B cell (primary cell): ENCODE data around the gene DNAH12. TPM values are rescaled to one million over a fixed set of nuclear protein-coding genes. Genes with fewer than 3 reads are reported as not detected.

ENCODE experiments used
- ATAC-seq: fragments of 200-7000 bp; cut with Tn5 transposase; one replicate; pipeline ENCODE4 v1.10.0; 2021; ENCODE audit warnings: low read depth, mild to moderate bottlenecking, moderate number of reproducible peaks, moderate library complexity
- CTCF ChIA-PET: fragments of 350-600 bp; sonication (Branson Sonifier 250); formaldehyde crosslinking; loops from one replicate; lab custom pipeline; 2021; ENCODE audit warnings: antibody characterized with exemption, inconsistent platforms; lab: Charles Lee
- POLR2A ChIA-PET: fragments of 350-600 bp; sonication (Branson Sonifier 250); formaldehyde crosslinking; loops from one replicate; lab custom pipeline; 2021; ENCODE audit warnings: antibody characterized with exemption; lab: Charles Lee
- DNase-seq: peaks from one replicate; pipeline ENCODE4 v3.0.0; 2013
- H2AFZ ChIP-seq: 2 replicates; pipeline ENCODE4 v1.6.1; 2012; ENCODE audit warnings: mild to moderate bottlenecking, low read depth, low read length; ENCODE audit not compliant: insufficient read depth, poor library complexity, severe bottlenecking
- H3K27ac ChIP-seq, 2 donors: 1 replicate in 1 of 2; 2 replicates in 1 of 2; pipeline ENCODE4 v1.5.1; 2012 to 2013; ENCODE audit warnings: low read length in 2 of 2, mild to moderate bottlenecking in 2 of 2, moderate library complexity in 1 of 2
- H3K27me3 ChIP-seq, 4 experiments: fragments of 200-600 bp in 1 of 4; sonication (generic) in 1 of 4; replicated peaks in 1 of 4; 1 replicate in 2 of 4; 2 replicates in 2 of 4; pipeline versions ENCODE4 v1.6.1 to v1.7.0; 2013 to 2016; ENCODE audit warnings: low read length in 3 of 4, mild to moderate bottlenecking in 2 of 4, mixed read lengths in 1 of 4, moderate library complexity in 1 of 4; ENCODE audit not compliant: insufficient read depth in 4 of 4, control insufficient read depth in 3 of 4; ENCODE audit errors: control extremely low read depth in 1 of 4
- H3K36me3 ChIP-seq, 2 experiments: replicated peaks in 1 of 2; 1 replicate in 1 of 2; 2 replicates in 1 of 2; pipeline versions ENCODE4 v1.6.1 to v1.7.1; 2013; ENCODE audit warnings: low read length in 1 of 2; ENCODE audit not compliant: insufficient read depth in 2 of 2, control insufficient read depth in 1 of 2; ENCODE audit errors: control extremely low read depth in 1 of 2, extremely low read depth in 1 of 2
- H3K4me1 ChIP-seq, 2 donors: fragments of 200-600 bp in 1 of 2; sonication (generic) in 1 of 2; 1 replicate in 1 of 2; 2 replicates in 1 of 2; pipeline versions ENCODE4 v1.5.1 to v1.6.1; 2013 to 2017; ENCODE audit warnings: low read length in 2 of 2; ENCODE audit not compliant: control insufficient read depth in 2 of 2, insufficient read depth in 2 of 2
- H3K4me2 ChIP-seq: replicated peaks from 2 replicates; pipeline ENCODE3; 2012; ENCODE audit warnings: mild to moderate bottlenecking, low read depth, low read length; ENCODE audit not compliant: poor library complexity, severe bottlenecking
- H3K4me3 ChIP-seq, 5 experiments: fragments of 200-600 bp in 1 of 5; sonication (generic) in 1 of 5; 1 replicate in 3 of 5; 2 replicates in 2 of 5; pipeline versions ENCODE4 v1.5.1 to v1.7.0; 2011 to 2016; ENCODE audit warnings: low read length in 4 of 5, mild to moderate bottlenecking in 4 of 5, low read depth in 2 of 5, control low read depth in 1 of 5, moderate library complexity in 1 of 5; ENCODE audit not compliant: insufficient read depth in 1 of 5; ENCODE audit errors: control extremely low read depth in 1 of 5, extremely low read depth in 1 of 5
- H3K79me2 ChIP-seq: fragments of 200-600 bp; sonication (generic); one replicate; pipeline ENCODE4 v1.6.0; 2016; ENCODE audit warnings: low read length; ENCODE audit not compliant: control insufficient read depth, insufficient read depth
- H3K9ac ChIP-seq: fragments of 200-600 bp; sonication (generic); 2 replicates; pipeline ENCODE4 v1.6.1; 2017; ENCODE audit warnings: mild to moderate bottlenecking, low read length, moderate library complexity
- H3K9me3 ChIP-seq, 3 donors: one replicate each; pipeline versions ENCODE4 v1.6.1 to v1.7.1; 2013; ENCODE audit warnings: low read length in 2 of 3; ENCODE audit not compliant: control insufficient read depth in 2 of 3, insufficient read depth in 1 of 3; ENCODE audit errors: control extremely low read depth in 1 of 3
- H4K20me1 ChIP-seq: 2 replicates; pipeline ENCODE4 v1.6.0; 2012; ENCODE audit warnings: mild to moderate bottlenecking, low read length; ENCODE audit not compliant: insufficient read depth, control insufficient read depth, poor library complexity, severe bottlenecking
- H3K27ac Mint-ChIP-seq: one replicate; pipeline ENCODE4 v1.8.0; 2021; ENCODE audit warnings: mixed read lengths
- H3K27me3 Mint-ChIP-seq: one replicate; pipeline ENCODE4 v1.8.0; 2021; ENCODE audit warnings: mixed read lengths
- H3K4me1 Mint-ChIP-seq: one replicate; pipeline ENCODE4 v1.8.0; 2021; ENCODE audit warnings: mixed read lengths
- H3K4me3 Mint-ChIP-seq: one replicate; pipeline ENCODE4 v1.8.0; 2021; ENCODE audit warnings: mixed read lengths
- H3K9me3 Mint-ChIP-seq: one replicate; pipeline ENCODE4 v1.8.0; 2022; ENCODE audit warnings: mixed read lengths; ENCODE audit not compliant: insufficient read depth
- EZH2 ChIP-seq: IDR thresholded peaks from 2 replicates; pipeline ENCODE4 v1.6.1; 2012; ENCODE audit warnings: borderline replicate concordance, low read depth, mild to moderate bottlenecking, moderate library complexity, low read length; ENCODE audit not compliant: insufficient read depth, poor library complexity, severe bottlenecking
- WGBS: methylation state at CpG from one replicate; pipeline ENCODE4 v1.1.5; 2013; ENCODE audit warnings: missing lambda C conversion rate; ENCODE audit not compliant: insufficient coverage; 5-methylcytosine and 5-hydroxymethylcytosine counted together
- intact Hi-C: fragments of 100-400 bp; cut with micrococcal nuclease; formaldehyde crosslinking; loops from one replicate; pipeline ENCODE4 v1.10.0; 2022
- polyA plus RNA-seq: library from polyadenylated mRNA; depleted of rRNA; stranded (reverse); fragments of >200 nt; gene quantifications from 2 replicates; pipeline ENCODE4 v1.2.3, GENCODE V29; 2012
- total RNA-seq, 2 donors: library from RNA; stranded (reverse); fragments of 120-200 nt in 1 of 2; gene quantifications; 1 replicate in 1 of 2; 2 replicates in 1 of 2; pipeline versions ENCODE4 v1.2.3 to v1.2.4, GENCODE V29; 2013 to 2022
- TF ChIP-seq, protein P1 (sequence below): fragments of 200-600 bp; IDR thresholded peaks from one replicate; pipeline ENCODE4 v1.8.0; 2022; ENCODE audit warnings: antibody characterized with exemption, mild to moderate bottlenecking

The DNAH12 gene
- total and polyA plus RNA-seq, 2 donors (not counting 1 experiment from before 2014, with no cell fraction given) = 0.09 to 0.17 TPM

DNA sequence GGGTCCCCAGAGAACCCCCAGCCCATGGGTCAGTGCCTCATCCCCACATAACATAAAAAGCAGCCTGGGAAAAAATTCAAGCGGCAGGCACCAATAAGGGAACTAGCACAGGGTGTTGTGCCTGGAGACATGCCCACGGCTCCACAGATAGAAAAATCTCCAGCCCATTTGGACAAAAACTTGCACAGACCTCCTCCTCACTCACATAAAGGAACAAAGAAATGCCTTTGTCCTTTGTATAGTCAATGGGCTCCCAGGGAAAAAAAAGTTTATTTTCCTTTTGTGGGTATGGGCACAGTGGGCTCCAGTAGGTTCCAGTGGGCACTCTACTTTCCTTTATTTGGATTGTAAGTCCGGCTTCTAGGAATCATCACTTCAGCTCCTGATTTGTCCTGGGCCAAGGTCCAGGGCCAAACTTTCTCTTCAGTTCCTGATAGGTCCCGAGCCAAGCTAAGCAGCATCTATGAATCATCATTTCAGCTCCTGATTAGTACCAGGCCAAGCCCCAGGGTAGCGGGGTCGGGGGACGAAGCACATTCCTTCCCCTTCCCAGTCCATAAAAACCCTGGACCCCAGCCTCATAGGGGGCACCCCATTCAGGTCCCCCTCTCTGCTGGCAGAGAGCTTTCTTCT lies 1.6 kb upstream of the DNAH12 start:
- Histone ChIP-seq H3K9me3 (no peaks in the 10 kb centered on the region), H3K4me1 (peaks cover 11 to 14% of the 10 kb centered on the region in 2 donors), H3K27ac (no peak overlapping the region), H2AFZ (no peak overlapping the region), H3K27me3 (no peaks in the 10 kb centered on the region), H3K36me3 (no peaks in the 10 kb centered on the region), H3K79me2 (no peaks in the 10 kb centered on the region), H3K9ac (no peak overlapping the region), H3K4me2 (no peak overlapping the region), H3K4me3 (no peak overlapping the region), H4K20me1 (no peaks in the 10 kb centered on the region)
- H3K4me1 Mint-ChIP-seq = peaks cover 11% of the 10 kb centered on the region
- no peaks in the 10 kb centered on the region for H3K27me3 Mint-ChIP-seq
- H3K27ac Mint-ChIP-seq = no peak overlapping the region
- DNase-seq = no peak
- ChIA-PET POLR2A (no interaction called here), CTCF (no interaction called here)
- no peaks in the 10 kb centered on the region for H3K9me3 Mint-ChIP-seq
- no peak for ATAC-seq
- intact Hi-C loops = no loop called here
- WGBS = 98% methylated on average over 4 of the region's 7 CpGs
- TF ChIP-seq, protein P1, sequence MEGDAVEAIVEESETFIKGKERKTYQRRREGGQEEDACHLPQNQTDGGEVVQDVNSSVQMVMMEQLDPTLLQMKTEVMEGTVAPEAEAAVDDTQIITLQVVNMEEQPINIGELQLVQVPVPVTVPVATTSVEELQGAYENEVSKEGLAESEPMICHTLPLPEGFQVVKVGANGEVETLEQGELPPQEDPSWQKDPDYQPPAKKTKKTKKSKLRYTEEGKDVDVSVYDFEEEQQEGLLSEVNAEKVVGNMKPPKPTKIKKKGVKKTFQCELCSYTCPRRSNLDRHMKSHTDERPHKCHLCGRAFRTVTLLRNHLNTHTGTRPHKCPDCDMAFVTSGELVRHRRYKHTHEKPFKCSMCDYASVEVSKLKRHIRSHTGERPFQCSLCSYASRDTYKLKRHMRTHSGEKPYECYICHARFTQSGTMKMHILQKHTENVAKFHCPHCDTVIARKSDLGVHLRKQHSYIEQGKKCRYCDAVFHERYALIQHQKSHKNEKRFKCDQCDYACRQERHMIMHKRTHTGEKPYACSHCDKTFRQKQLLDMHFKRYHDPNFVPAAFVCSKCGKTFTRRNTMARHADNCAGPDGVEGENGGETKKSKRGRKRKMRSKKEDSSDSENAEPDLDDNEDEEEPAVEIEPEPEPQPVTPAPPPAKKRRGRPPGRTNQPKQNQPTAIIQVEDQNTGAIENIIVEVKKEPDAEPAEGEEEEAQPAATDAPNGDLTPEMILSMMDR = no peak
- TF ChIP-seq EZH2 = no peak
- no peak overlapping the region for H3K4me3 Mint-ChIP-seq

DNA sequence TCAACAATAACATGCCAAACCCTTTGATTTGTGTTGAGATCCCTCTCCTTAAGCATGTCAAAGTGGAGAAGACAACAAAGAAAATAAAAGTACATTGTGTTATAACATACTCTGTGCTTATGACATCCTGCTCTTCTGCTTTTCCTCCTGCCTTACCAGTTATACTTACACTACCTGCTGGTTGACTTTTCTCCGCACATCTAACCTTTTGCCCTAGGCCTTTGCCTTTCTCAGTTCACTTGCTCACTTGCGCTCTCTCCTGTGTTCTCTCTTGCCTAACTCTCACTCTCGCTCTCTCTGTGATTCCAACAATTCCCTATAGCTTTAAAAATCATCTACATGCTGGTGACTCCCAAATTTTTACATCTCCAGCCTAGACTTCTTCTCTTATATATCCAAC lies 5.7 kb downstream of the DNAH12 start:
- Mint-ChIP-seq H3K27ac (no peak overlapping the region), H3K4me3 (no peak overlapping the region), H3K4me1 (no peaks in the 10 kb centered on the region), H3K9me3 (peaks cover 5% of the 10 kb centered on the region), H3K27me3 (no peaks in the 10 kb centered on the region)
- Histone ChIP-seq H3K27ac (no peak overlapping the region), H3K79me2 (no peaks in the 10 kb centered on the region), H3K36me3 (no peaks in the 10 kb centered on the region), H3K4me1 (no peaks in the 10 kb centered on the region), H4K20me1 (no peaks in the 10 kb centered on the region), H3K9me3 (no peaks in the 10 kb centered on the region), H3K4me3 (no peak overlapping the region), H3K9ac (no peak overlapping the region), H2AFZ (no peak overlapping the region), H3K27me3 (no peaks in the 10 kb centered on the region), H3K4me2 (no peak overlapping the region)
- ChIA-PET POLR2A (no interaction called here), CTCF (no interaction called here)
- WGBS = 97% methylated on average over 3 of the region's 3 CpGs
- no peak for TF ChIP-seq EZH2
- TF ChIP-seq, protein P1 = no peak
- no peak for DNase-seq
- intact Hi-C loops = no loop called here
- ATAC-seq = no peak
